GM23338 (cell line): Measurements from ENCODE around the gene CA6. TPM values are rescaled to one million over a fixed set of nuclear protein-coding genes. Genes with fewer than 3 reads are reported as not detected.
A peak's percentile ranks its signal among the peaks of the same experiment; 100 is the strongest.

Source experiments
- ATAC-seq: fragments of 200-7000 bp; cut with Tn5 transposase; 3 replicates; pipeline ENCODE4 v1.9.1; 2020
- DNase-seq: peaks from one replicate; pipeline ENCODE4 v3.0.0-alpha.2; 2015; ENCODE audit warnings: low spot score
- H2AFZ ChIP-seq: fragments of 200-600 bp; sonication (generic); 2 replicates; pipeline ENCODE4 v1.8.0; 2016; ENCODE audit warnings: antibody characterized with exemption, mild to moderate bottlenecking, moderate library complexity
- H3F3A ChIP-seq: fragments of 200-600 bp; sonication (generic); replicated peaks from 2 replicates; pipeline ENCODE4 v1.8.0; 2017; ENCODE audit warnings: antibody characterized with exemption, mixed run types, low read depth
- H3K27ac ChIP-seq: fragments of 200-600 bp; sonication (generic); 2 replicates; pipeline ENCODE4 v1.6.1; 2016; ENCODE audit warnings: low read depth
- H3K27me3 ChIP-seq: fragments of 200-600 bp; sonication (generic); 2 replicates; pipeline ENCODE4 v1.8.0; 2016; ENCODE audit warnings: mild to moderate bottlenecking, mixed run types, moderate library complexity; ENCODE audit not compliant: insufficient read depth
- H3K36me3 ChIP-seq: fragments of 200-600 bp; sonication (generic); 2 replicates; pipeline ENCODE4 v1.8.0; 2016; ENCODE audit warnings: mild to moderate bottlenecking; ENCODE audit not compliant: insufficient read depth
- H3K4me1 ChIP-seq: fragments of 200-600 bp; sonication (generic); 2 replicates; pipeline ENCODE4 v1.8.0; 2016; ENCODE audit warnings: mild to moderate bottlenecking, moderate library complexity; ENCODE audit not compliant: insufficient read depth
- H3K4me2 ChIP-seq: fragments of 200-600 bp; sonication (generic); 2 replicates; pipeline ENCODE4 v1.7.1; 2017; ENCODE audit warnings: mixed run types
- H3K4me3 ChIP-seq: fragments of 200-600 bp; sonication (generic); 2 replicates; pipeline ENCODE4 v1.6.1; 2016; ENCODE audit warnings: mixed run types
- H3K79me2 ChIP-seq: fragments of 200-600 bp; sonication (generic); replicated peaks from 2 replicates; pipeline ENCODE4 v1.8.0; 2017; ENCODE audit warnings: mild to moderate bottlenecking; ENCODE audit not compliant: insufficient read depth
- H3K9me2 ChIP-seq: fragments of 200-600 bp; sonication (generic); 2 replicates; pipeline ENCODE4 v1.8.0; 2017; ENCODE audit not compliant: insufficient read depth
- H4K20me1 ChIP-seq: fragments of 200-600 bp; sonication (generic); replicated peaks from 2 replicates; pipeline ENCODE4 v1.8.0; 2017; ENCODE audit warnings: mild to moderate bottlenecking; ENCODE audit not compliant: insufficient read depth
- H3K27ac Mint-ChIP-seq: 2 replicates; pipeline ENCODE4 v1.8.0; 2020; ENCODE audit warnings: inconsistent platforms, mild to moderate bottlenecking, moderate library complexity, mixed read lengths
- H3K27me3 Mint-ChIP-seq: 3 replicates; pipeline ENCODE4 v1.8.0; 2022; ENCODE audit warnings: low read depth, mild to moderate bottlenecking, moderate library complexity, mixed read lengths, inconsistent platforms; ENCODE audit not compliant: insufficient read depth, poor library complexity
- H3K36me3 Mint-ChIP-seq: 3 replicates; pipeline ENCODE4 v1.8.0; 2021; ENCODE audit warnings: low read depth, mild to moderate bottlenecking, inconsistent platforms, moderate library complexity, mixed read lengths
- H3K4me1 Mint-ChIP-seq: 3 replicates; pipeline ENCODE4 v1.8.0; 2020; ENCODE audit warnings: mild to moderate bottlenecking, inconsistent platforms, mixed read lengths
- H3K4me3 Mint-ChIP-seq: 3 replicates; pipeline ENCODE4 v1.8.0; 2021; ENCODE audit warnings: moderate library complexity, mild to moderate bottlenecking, inconsistent platforms, mixed read lengths
- H3K9me3 Mint-ChIP-seq: 3 replicates; pipeline ENCODE4 v1.8.0; 2020; ENCODE audit warnings: moderate library complexity, mild to moderate bottlenecking, inconsistent platforms, mixed read lengths
- CTCF ChIP-seq, 2 experiments: fragments of 200-600 bp in 1 of 2; sonication (generic) in 1 of 2; conservative IDR thresholded peaks; 2 replicates each; pipeline versions ENCODE4 v1.5.1 to v1.6.1; 2016 to 2017; ENCODE audit warnings: antibody characterized with exemption in 2 of 2, low read depth in 2 of 2, mild to moderate bottlenecking in 2 of 2, moderate library complexity in 1 of 2
- ETS1 ChIP-seq: IDR thresholded peaks from 2 replicates; pipeline ENCODE4 v1.6.1; 2016; ENCODE audit warnings: antibody characterized with exemption
- EZH2 ChIP-seq: fragments of 200-600 bp; sonication (generic); IDR thresholded peaks from one replicate; pipeline ENCODE4 v1.8.0; 2017; ENCODE audit warnings: antibody characterized with exemption, mild to moderate bottlenecking, low read depth; ENCODE audit not compliant: unreplicated experiment
- NANOG ChIP-seq: IDR thresholded peaks from 2 replicates; pipeline ENCODE4 v1.6.1; 2016; ENCODE audit warnings: antibody characterized with exemption, borderline replicate concordance
- POLR2AphosphoS5 ChIP-seq: IDR thresholded peaks from 2 replicates; pipeline ENCODE4 v1.6.1; 2016; ENCODE audit warnings: antibody characterized with exemption, low read depth
- REST ChIP-seq: IDR thresholded peaks from one replicate; pipeline ENCODE4 v1.6.1; 2018; ENCODE audit warnings: antibody characterized with exemption; ENCODE audit not compliant: unreplicated experiment
- ZNF114 ChIP-seq: fragments of 250-450 bp; sonication (Bioruptor Pico); IDR thresholded peaks from 2 replicates; pipeline ENCODE4 v1.5.0; 2020; ENCODE audit warnings: mild to moderate bottlenecking, moderate library complexity
- ZNF462 ChIP-seq: fragments of 250-450 bp; sonication (Bioruptor Pico); IDR thresholded peaks from 2 replicates; pipeline ENCODE4 v1.5.0; 2020; ENCODE audit warnings: mild to moderate bottlenecking, moderate library complexity
- polyA plus RNA-seq: library from polyadenylated mRNA; unstranded; fragments of >200 nt; fragmentation: Nextera tagmentation; extraction: Ambion mirVana; gene quantifications from 2 replicates; pipeline ENCODE4 v1.2.1, GENCODE V29; 2016
- total RNA-seq: library from RNA; depleted of rRNA; stranded (reverse); fragments of >200 nt; shearing (Covaris generic); gene quantifications from 2 replicates; pipeline ENCODE4 v1.2.3, GENCODE V29; 2014

Gene CA6
- total and polyA plus RNA-seq, 2 experiments from 2014 or later = not detected

GRCh38 chr1:8903410-8903809 is 42.3 kb upstream of the CA6 start (continued):
- no peak for TF ChIP-seq REST
- no peak for TF ChIP-seq CTCF (conservative IDR thresholded peaks at IDR 0.05; ENCODE audit: low read depth in 2 of 2)
- TF ChIP-seq EZH2 = no peak

- Mint-ChIP-seq H3K27ac (no peak overlapping the region), H3K4me1 (peaks cover 9% of the 10 kb centered on the region), H3K36me3 (no peaks in the 10 kb centered on the region), H3K27me3 (peaks cover 2% of the 10 kb centered on the region), H3K9me3 (no peaks in the 10 kb centered on the region; the same call in 2 of the 3 replicates), H3K4me3 (no peak overlapping the region)
- Histone ChIP-seq H3K27ac (no peak overlapping the region), H3K4me3 (no peak overlapping the region), H3K27me3 (no peaks in the 10 kb centered on the region), H3K9me2 (0 out of 2 replicates have a peak, but pooled peaks cover 3% of the 10 kb centered on the region), H3K4me1 (peaks cover 8% of the 10 kb centered on the region; the same call in 1 of the 2 replicates), H3K4me2 (no peak overlapping the region), H3K79me2 (no peaks in the 10 kb centered on the region), H2AFZ (peak overlapping the region; percentile 81; the same call in 1 of the 2 replicates), H3K36me3 (no peaks in the 10 kb centered on the region), H4K20me1 (no peaks in the 10 kb centered on the region), H3F3A (peaks cover 5% of the 10 kb centered on the region; the same call in 1 of the 2 replicates)
- ATAC-seq = no peak
- DNase-seq = no peak
- TF ChIP-seq CTCF (conservative IDR thresholded peaks at IDR 0.05; ENCODE audit: low read depth in 2 of 2) = no peak
- TF ChIP-seq NANOG = no peak
- no peak for TF ChIP-seq POLR2AphosphoS5
- TF ChIP-seq ZNF114 (CRISPR knock-in tag) = no peak
- TF ChIP-seq ETS1 = no peak
- no peak for TF ChIP-seq ZNF462 (CRISPR knock-in tag)
Observed at GRCh38 chr1:8903908-8904650, 41.6 kb upstream of the CA6 start.
